ENCODE data around the gene NCOR2. TPM values are rescaled to one million over a fixed set of nuclear protein-coding genes. Genes with fewer than 3 reads are reported as not detected.

Gene NCOR2
- total RNA-seq, 1 experiment from 2014 or later = 153 TPM

GRCh38 chr12:124582108-124582424 lies 14.7 kb upstream of the NCOR2 start:
- no peak for ATAC-seq
- RAD21 ChIA-PET (ENCODE audit: low non-redundant PET in 1 of 2, low total read pairs in 2 of 2, uncharacterized antibody in 2 of 2, unreplicated experiment in 2 of 2) = no interaction called here
- H3K27ac ChIP-seq (ENCODE audit: low read depth, low read length) = no peak overlapping the region
- H3K9me3 ChIP-seq (ENCODE audit: control insufficient read depth in 1 of 2, insufficient read depth in 1 of 2, low read depth in 1 of 2, low read length in 2 of 2) = peaks cover 0 to 2% of the 10 kb centered on the region in 2 experiments; a peak in 1 of 4 replicates
- TF ChIP-seq POLR2AphosphoS5 (IDR thresholded peaks at IDR 0.05; ENCODE audit: low read depth, low read length) (no peak), JUND (IDR thresholded peaks at IDR 0.05) (no peak), SP1 (IDR thresholded peaks at IDR 0.05; ENCODE audit: low read depth) (no peak), ZFX (IDR thresholded peaks at IDR 0.05) (no peak), CEBPB (IDR thresholded peaks at IDR 0.05; ENCODE audit: low read depth) (no peak), RAD21 (IDR thresholded peaks at IDR 0.05; ENCODE audit: low read depth) (no peak), SRF (IDR thresholded peaks at IDR 0.05; ENCODE audit: low read depth) (no peak), CBX3 (IDR thresholded peaks at IDR 0.05; ENCODE audit: low read depth) (no peak), MAX (IDR thresholded peaks at IDR 0.05) (no peak), ATF3 (IDR thresholded peaks at IDR 0.05) (no peak), FOSL1 (IDR thresholded peaks at IDR 0.05; ENCODE audit: low read depth) (no peak), ZNF274 (IDR thresholded peaks at IDR 0.05; ENCODE audit: low read depth, low read length) (no peak), TCF7L2 (IDR thresholded peaks at IDR 0.05; ENCODE audit: borderline replicate concordance, extremely low read depth, insufficient read depth, insufficient read length) (no peak), REST (IDR thresholded peaks at IDR 0.05; ENCODE audit: low read depth) (no peak), ZBTB33 (IDR thresholded peaks at IDR 0.05; ENCODE audit: extremely low read depth, insufficient replicate concordance, low read length) (no peak)
- intact Hi-C loops (cut with micrococcal nuclease) = no loop called here
- H3K79me2 ChIP-seq (ENCODE audit: insufficient read depth, low read length) = no peaks in the 10 kb centered on the region
- H3K36me3 ChIP-seq (ENCODE audit: control insufficient read depth in 1 of 2, insufficient read depth in 2 of 2, low read length in 2 of 2) = no peaks in the 10 kb centered on the region
- H2AFZ ChIP-seq (ENCODE audit: low read depth, low read length, poor library complexity, severe bottlenecking) = no peak overlapping the region
- no peak overlapping the region for H3K4me2 ChIP-seq (ENCODE audit: low read length)
- no peak overlapping the region for H3K4me3 ChIP-seq (replicated peaks in 1 of 2; ENCODE audit: low read depth in 1 of 2, low read length in 2 of 2)
- POLR2A ChIA-PET = no interaction called here
- no TSS peak for BruUV-seq (replicated peaks)
- no peaks in the 10 kb centered on the region for H3K27me3 ChIP-seq (ENCODE audit: insufficient read depth, low read length)
- H3K4me1 ChIP-seq (ENCODE audit: control insufficient read depth in 1 of 2, insufficient read depth in 2 of 2, low read length in 2 of 2) = peaks cover 6 to 23% of the 10 kb centered on the region in 2 experiments; a peak in 2 of 4 replicates
- CTCF ChIA-PET = no interaction called here
- no peak for DNase-seq (ENCODE audit: low read depth, low spot score)
- H4K20me1 ChIP-seq (ENCODE audit: insufficient read depth) = no peaks in the 10 kb centered on the region
- no peaks in the 10 kb centered on the region for H3K9me2 ChIP-seq (ENCODE audit: insufficient read depth)
- no peak overlapping the region for H3K9ac ChIP-seq (ENCODE audit: low read length)

All from HCT116 (cell line).